Hepatic stellate cell (primary cell): Measurements from ENCODE around the gene EGFL6.
A peak's percentile ranks its signal among the peaks of the same experiment; 100 is the strongest.
"Not testable (repeated sequence)": the region's sequence is repeated elsewhere in the genome, so short reads cannot be mapped to it uniquely, and the experiment has no call there.

Source experiments
- DNase-seq: peaks from one replicate; pipeline ENCODE4 v3.0.0; 2011; ENCODE audit warnings: low spot score

The EGFL6 gene

DNA sequence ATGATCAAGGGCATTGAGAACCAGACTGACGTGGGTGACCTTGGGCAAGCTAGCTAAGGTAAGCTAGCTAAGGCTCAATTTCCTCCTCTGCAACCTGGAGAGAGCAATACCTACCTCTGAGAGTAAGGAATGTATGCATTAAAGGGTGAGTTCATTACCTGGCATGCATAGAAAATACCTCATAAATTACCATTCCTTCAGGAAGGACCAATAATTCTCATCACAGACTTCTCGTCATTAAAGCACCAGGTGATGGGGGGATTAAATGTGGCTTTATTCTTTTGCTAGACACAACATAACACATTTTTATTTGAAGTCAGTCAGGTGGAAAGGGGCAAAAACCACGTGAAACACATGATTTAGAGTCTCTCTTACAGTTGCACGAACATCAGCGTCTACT, 21.5 kb downstream of the EGFL6 start:
- DNase-seq: no peak

DNA sequence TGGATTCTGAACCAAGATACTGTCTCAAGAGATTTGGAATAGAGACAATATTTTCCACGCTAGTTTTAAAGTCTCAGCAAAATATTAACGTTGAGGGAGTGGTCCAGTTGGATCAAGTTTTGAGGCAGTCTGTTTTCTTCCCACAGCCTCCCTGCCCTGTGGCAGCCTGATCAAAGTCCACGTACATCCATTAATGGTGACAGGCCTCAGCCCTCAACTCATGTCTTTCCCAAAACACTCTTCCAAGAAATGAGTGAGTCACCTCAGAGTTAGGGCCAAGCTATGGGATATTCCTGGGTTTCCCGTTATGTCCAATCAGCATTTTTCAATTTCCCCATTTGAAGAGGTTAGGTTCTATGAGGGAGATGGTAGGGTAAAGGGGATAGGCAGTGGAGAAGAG, 28.5 kb downstream of the EGFL6 start:
- no peak for DNase-seq

DNA sequence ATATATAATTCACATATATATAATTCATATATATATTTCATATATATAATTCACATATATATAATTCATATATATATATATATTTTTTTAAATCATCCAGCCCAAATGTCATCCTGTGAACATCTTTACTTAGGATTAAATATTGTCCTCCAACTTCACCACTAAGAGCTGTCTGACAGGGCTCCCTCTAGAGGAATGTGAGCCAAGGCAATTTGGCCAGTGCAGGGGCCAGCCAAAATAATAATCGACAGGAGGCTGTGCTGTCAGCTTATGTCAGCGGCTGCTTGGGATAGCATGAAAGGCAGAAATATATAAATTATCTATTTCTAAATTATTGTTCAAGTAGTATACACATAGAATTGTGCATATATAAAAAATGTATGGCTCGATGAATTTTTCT, 29.5 kb downstream of the EGFL6 start:
- DNase-seq: no peak

DNA sequence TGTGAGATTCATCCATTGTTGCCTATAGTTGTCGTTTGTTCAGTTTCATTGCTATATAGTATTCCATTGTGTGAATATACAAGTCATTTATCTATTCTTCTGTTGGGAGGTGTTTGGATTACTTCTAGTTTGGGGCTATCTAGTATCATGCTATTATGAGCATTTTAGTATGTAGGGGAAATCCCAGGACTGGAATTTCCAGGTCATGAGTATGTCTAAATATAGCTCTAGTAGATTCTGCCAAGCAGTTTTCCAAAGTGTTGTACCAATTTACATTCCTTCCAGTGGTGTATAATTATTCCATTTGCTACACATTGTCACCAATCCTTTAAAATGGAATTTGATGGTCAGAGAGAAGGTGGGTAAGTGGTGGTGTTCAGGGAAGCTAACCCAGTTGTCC, 30.1 kb downstream of the EGFL6 start:
- DNase-seq: no peak

DNA sequence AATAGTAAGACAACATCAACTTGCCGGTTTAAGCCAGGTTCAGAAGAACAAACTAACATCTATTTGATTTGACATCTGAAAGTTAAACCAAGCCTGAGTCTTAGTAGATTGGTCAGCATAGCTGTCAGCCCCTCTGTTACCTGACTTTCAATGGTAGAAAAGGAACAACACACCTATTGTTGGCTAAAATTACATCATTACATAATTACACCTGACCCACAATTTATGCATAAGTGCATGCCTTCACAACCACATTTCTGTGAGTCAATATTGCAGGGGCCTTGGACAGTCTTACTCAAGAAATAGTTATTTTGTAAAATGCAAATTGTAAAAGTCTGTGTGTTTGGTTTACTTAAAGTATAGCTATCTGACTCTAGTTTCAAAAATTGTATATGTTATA, 36.2 kb downstream of the EGFL6 start:
- DNase-seq: no peak

DNA sequence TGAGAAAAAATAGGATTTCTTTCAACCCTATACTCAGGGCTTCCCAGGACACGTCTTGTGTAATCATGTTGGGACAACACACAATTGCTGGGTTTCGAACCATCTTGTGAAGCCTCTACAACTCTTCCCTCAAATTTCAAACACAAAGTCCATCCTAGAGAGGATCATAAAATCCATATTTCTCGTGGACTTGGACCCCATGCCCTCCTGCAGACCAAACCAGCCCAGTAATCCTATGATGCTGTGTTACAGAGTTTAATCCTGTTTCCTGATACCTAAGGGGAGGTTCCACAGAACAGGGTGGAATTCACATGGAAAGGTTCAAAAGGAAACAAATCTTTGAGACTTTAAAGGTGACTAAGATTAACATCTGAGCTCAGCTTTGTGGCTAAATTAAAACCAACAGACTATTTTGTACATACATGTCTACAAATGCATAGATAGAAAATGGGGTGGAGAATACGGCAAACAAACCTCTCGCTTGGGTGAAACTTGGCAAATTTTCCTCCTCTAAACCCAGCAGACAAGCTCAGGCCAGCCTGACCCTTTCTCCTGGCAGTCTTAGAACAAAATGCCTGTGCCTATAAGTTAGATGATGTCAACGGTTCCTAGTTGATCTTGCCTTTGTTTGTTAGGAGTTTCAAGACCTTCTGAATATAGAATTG, 38.1 kb downstream of the EGFL6 start:
- no peak for DNase-seq

DNA sequence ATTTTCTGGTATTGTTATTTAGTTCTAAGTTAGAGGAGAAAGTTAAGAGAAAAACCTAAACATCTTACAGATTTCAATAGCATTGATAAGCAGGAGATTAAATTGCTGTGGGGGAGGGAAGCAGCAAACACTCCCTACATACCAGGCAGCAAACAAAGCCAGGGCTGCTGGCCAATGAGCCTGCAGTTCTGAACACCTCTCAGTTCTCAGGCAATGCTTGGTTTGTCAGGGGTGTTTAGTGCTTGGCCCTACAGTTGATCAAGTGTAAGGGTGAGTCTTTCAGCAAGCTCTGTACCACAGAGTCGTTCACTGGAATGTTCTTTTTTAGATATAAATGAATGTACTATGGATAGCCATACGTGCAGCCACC, 38.6 kb downstream of the EGFL6 start:
- DNase-seq: no peak

DNA sequence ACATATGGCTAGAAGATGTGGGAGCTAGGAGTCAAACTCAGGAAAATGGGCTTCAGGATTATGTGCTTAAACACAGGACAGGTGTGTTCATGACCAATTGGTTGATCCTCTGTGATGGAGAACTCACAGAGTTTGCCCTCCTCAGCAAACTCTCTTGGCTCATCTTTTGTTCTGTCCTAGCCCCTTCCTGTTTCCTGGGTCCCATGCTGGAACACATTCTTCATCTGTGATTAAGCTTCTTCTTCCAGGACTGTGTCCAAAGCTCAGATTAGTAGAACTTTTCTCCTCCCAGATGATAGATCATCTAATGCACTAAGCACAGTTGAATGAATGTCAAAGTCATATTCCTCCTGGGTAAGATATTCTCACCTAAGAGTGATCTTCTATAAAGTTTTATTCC, 44.8 kb downstream of the EGFL6 start:
- DNase-seq: no peak

DNA sequence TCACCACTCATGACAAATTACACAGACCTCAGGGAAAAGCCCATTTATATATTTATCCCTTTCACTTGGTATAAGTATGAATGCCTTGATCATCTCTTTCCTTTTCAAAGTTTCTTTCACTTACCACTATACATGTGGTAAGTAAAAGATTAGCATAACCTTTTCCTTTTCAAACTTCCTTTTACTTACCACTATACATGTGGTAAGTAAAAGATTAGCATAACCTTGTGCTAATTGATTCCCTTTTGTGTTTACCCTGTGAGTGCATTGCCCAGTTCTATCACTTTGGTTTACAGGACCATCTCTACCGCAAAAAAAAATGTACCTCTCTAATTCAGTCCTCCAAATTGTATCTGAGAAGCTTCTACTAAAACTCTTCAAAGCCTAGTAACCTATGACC, 50.8 kb downstream of the EGFL6 start:
- no peak for DNase-seq

DNA sequence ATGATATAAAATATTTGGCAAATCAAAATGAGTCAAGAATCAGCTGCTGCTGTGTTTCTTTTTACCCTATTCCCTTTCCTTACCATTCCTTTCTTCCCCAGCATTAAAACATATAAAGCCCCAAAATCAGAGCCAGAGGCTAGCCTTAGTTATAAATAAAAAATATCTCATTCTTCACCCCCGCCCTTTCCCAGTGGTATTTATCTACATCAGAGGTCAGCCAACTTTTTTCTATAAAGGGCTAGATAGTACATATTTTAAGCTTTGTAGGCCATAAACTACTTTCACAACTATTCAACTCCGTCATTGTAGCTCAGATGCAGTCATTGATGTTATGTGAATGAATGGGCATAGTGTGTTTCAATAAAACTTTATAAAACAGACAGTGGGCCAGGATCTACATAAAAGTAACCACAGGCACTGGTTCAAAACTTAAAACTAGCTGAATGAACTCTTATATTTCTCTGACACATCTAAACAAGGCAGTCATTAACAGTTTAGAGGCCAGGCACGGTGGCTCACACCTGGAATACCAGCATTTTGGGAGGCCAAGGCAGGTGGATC, 53.1 kb downstream of the EGFL6 start:
- no peak for DNase-seq

DNA sequence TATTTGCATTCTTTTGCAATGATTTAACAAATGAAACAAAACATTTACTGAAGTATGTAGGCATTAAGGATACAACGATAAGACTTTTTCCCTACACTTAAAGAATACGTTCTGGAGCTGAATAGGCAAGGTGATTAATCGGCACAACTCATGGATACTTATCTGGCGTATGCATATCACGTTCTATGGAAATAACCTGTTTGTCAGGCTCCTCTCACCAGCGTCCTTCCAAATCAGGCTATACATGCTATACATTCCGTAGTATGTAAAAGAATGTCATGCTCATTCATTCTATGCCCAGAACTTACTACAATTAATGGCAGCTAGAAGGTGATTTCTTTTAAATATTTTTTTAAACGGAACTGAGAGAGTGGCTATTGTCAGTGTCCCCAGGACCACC, 57.9 kb downstream of the EGFL6 start:
- no peak for DNase-seq

DNA sequence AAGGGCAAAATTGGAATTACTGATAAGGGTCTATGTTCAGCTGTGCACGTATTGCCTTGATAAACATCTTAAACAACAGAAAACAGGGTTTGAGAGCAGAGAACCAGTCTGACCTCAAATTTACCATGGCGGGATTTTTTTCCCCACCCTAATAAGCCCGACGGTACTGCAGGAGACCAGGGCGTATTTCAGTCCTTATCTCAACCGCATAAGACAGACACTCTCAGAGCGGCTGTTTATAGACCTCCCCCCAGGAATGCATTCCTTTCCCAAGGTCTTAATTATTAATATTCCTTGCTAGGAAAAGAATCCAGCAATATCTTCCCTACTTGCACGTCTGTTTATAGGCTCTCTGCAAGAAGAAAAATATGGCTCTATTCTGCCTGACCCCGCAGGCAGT, 67.8 kb downstream of the EGFL6 start:
- not testable (repeated sequence) for DNase-seq

DNA sequence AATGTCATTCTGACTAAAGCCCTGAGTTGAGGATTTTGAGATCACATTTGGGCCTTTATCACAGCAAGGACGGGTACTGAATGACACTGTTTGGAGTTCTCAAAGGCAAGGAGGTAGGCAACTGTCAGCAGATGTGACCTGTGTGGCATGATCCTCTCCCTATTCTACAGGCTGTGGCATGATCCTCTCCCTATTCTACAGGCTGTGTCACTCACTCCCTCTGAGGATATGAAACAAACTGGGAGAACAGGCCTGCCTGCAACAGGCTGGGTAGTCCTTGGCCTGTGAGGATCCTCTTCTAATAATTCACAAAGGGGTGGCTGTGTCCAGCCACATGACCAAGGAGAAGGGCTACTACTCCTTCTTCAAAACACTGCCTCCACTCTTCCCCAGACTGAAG, 68.6 kb downstream of the EGFL6 start:
- no peak for DNase-seq

DNA sequence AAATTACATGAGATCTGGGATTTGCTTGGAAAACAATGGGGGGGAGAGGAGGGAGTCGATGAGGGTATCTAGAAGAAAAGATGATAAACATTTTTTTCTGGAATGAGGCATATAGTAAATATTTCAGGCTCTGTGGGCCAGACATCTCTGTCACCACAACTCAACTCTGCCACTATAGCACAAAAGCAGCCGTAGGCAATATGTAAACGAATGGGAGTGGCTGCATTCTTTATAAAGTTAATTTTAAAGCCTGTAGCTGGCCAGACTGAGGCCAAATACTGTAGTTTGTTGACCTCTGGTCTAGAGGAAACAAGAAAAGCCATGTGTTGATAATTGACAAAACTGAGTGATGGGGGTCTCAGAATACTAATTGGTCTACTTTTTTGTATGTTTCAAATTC, 69.4 kb downstream of the EGFL6 start:
- DNase-seq: no peak

DNA sequence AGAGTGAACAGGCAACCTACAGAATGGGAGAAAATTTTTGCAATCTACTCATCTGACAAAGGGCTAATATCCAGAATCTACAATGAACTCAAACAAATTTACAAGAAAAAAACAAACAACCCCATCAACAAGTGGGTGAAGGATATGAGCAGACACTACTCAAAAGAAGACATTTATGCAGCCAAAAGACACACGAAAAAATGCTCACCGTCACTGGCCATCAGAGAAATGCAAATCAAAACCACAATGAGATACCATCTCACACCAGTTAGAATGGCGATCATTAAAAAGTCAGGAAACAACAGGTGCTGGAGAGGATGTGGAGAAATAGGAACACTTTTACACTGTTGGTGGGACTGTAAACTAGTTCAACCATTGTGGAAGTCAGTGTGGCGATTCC, 72.3 kb downstream of the EGFL6 start:
- DNase-seq: not testable (repeated sequence)

DNA sequence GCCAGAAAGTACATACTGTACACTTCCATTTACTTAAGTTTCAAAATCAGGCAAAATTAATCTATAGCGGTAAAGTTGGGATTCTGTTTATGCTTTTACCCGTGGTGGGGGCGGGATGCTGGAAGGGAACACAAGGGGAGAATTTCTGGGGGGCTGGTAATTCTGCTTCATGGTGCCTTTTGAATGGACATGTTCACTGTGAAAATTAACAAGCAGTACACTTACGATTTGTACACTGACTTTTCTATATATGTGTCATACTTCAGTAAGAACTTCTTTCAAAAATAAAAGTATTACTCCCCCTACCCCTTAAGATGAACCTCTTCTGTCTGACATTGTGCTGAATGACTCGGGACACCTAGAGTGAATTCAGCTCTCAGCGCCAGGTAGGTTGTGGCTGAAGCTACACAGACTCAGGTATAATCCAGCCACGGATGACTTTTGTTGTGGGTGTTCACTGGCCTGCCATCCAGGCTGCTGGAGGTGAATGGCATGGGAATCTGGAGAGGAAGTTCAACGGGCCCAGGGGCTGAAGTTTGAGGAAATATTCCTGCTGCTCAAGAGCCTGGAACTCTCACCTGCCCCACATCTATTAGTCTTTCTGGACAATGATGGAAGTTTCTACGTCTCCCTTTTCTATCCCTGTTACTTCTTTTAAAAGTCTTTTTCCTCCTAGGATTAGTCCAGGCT, 76.2 kb downstream of the EGFL6 start:
- no peak for DNase-seq

DNA sequence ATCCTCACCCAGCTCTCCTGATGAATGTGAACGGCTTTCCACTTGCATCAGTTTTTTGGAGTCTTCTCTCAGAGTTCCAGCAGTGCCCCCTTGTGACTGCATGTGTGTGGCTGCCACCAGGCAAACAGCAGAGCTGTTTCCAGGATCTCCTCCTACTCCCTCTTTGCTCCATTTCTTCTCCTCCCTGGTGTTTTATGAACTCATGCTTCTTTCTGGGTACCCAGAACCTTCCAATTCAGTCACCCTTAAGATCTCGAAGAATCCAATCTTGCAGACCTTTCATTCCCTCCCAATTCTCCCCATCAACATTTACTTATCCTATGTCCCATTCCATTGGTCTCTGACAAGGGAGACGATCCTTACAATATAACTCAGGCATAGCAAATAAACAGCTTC, 76.8 kb downstream of the EGFL6 start:
- DNase-seq: peak; percentile 26

DNA sequence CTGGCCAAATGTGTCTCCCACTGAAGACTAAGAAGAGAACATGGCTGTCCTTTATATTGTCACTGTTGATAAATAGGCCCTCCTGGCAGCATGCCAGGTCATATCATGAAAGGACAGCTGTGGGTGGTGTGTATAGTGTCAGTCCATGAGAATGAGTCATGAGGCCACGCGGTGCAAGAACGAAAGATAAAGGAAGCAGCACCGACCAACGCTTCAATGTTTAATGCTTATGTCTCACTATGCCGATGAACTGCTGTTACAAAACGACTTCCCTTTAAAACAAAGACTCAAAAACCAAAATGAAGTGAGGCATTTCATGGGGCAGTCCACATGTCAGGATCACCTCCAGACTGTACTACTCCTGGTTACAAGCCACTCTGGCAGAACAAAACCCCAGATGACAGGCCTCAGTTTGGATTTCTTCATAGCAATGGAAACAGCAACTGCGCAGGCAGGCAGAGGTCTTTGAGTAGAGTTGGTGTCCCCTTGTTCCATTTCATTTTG, 78.4 kb downstream of the EGFL6 start:
- DNase-seq: peak; percentile 14

DNA sequence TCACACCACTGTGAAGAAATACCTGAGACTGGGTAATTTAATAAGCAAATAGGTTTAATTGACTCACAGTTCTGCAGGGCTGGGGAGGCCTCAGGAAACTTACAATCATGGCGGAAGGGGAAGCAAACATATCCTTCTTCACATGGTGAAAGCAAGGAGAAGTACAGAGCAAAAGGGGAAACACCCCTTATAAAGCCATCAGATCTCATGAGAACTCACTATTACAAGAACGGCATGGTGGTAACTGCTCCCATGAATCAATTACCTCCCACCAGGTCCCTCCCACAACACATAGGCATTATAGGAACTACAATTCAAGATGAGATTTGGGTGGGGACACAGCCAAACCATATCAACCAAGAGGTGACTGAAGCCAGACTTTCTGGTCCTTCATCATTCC, 78.9 kb downstream of the EGFL6 start:
- not testable (repeated sequence) for DNase-seq

DNA sequence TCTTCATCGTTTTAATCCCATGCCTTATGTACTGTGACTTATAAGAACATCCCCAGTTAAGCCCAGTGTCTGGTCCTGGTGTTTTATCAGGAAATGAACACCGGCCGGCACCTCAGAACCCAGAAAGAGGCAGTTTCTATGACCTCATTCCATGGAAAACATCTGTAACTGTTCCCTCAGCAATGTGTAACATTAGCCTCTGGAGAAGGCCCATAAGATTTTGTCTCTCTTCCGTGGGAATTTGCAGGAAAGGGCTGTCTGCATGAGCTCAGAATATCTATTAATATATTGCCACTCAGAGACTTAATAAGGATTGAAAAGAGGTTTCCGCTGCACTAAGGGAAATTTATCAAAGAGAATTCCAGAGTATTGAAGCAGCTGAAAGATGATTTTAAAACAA, 80.4 kb downstream of the EGFL6 start:
- DNase-seq: no peak

DNA sequence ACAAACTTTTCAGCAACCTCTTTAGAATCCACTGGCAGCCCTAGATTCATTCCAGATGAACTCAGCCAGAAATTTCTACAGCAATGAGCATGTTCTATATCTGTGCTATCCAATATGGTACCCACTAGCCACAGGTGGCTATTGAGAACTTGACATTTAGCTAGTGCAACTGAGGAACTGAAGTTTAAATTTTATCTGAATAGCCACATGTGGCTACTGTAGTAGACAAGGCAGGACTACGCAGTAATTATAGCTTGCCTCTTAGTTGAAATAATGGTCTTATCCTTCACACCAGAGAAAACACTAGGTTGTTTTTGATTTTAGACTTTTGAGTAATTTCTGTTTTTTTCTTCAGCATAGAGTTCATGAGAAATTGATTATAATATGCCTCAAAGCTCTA, 80.9 kb downstream of the EGFL6 start:
- no peak for DNase-seq

DNA sequence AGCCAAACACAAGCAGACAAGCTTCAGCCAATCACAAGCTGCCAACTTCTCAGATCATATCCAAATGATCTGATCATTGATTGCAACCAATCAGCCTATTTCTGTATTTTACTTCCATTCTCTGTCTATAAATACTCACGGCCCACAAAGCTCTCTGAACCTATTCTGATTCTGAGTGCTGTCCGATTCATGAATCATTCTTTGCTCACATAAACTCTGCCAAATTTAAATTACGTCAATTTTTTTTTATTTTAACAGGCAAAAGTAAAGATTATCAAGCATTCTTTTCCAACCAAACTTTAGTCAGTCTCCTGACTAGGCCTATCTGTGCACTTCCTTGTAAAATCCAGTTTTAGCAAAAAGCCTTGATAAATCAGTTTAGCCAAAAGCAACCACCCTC, 81.7 kb downstream of the EGFL6 start:
- no peak for DNase-seq

DNA sequence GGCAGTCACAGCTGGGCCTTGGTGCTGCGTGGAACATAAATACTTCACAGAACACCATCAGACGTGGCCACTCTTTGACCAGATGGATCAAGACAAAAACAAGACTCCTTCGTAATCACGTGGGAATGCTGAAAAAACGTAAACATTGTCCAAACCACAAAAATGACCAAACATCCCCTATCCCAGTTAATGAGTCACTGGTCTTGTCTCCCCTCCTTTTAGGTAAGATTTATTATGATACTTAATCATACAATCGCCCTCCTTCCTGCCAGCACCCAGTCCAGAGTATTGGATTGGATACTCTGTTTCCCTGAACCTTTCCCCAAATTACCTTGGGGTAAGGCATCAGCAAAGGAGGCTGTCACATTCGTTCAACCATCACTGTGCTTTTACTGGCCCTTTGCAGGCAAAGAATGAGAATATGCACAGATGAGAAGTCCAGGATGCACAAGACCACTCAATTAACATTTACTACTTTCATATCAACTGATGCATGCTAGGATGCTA, 82.9 kb downstream of the EGFL6 start:
- peak; percentile 60 for DNase-seq
